Caco-2 (cell line): Measurements from ENCODE around the gene FASLG. TPM values are rescaled to one million over a fixed set of nuclear protein-coding genes. Genes with fewer than 3 reads are reported as not detected.
A peak's percentile ranks its signal among the peaks of the same experiment; 100 is the strongest.

Source experiments
- BruUV-seq: library from RNA; stranded (reverse); fragments of 400-500 nt; replicated peaks from 2 replicates; lab custom pipeline; 2021; lab: Mats Ljungman, UMichigan
- CTCF ChIA-PET: fragments of 300-600 bp; sonication (Branson Sonifier 250); formaldehyde crosslinking; loops from one replicate; lab custom pipeline; 2022; ENCODE audit warnings: antibody characterized with exemption; lab: Charles Lee
- POLR2A ChIA-PET: fragments of 300-600 bp; sonication (Branson Sonifier 250); formaldehyde crosslinking; loops from one replicate; lab custom pipeline; 2022; ENCODE audit warnings: antibody characterized with exemption; lab: Charles Lee
- DNase-seq, 2 experiments: peaks; one replicate each; pipeline versions ENCODE4 v3.0.0 to v3.0.0-alpha.2; 2020 to 2022
- H3K27me3 ChIP-seq: replicated peaks from 2 replicates; pipeline ENCODE4 v1.6.0; 2011; ENCODE audit warnings: low read length; ENCODE audit not compliant: control insufficient read depth, insufficient read depth
- H3K36me3 ChIP-seq: 2 replicates; pipeline ENCODE4 v1.5.1; 2011; ENCODE audit warnings: low read length; ENCODE audit not compliant: control insufficient read depth, insufficient read depth
- H3K4me1 ChIP-seq: fragments of 250-450 bp; sonication (Bioruptor Pico); 2 replicates; pipeline ENCODE4 v1.5.1; 2020; ENCODE audit warnings: mild to moderate bottlenecking
- H3K4me3 ChIP-seq: 2 replicates; pipeline ENCODE4 v1.5.1; 2011; ENCODE audit warnings: low read depth, mild to moderate bottlenecking, control low read depth, low read length
- H3K9me3 ChIP-seq: fragments of 250-450 bp; sonication (Bioruptor Pico); 2 replicates; pipeline ENCODE4 v1.5.1; 2020; ENCODE audit warnings: mild to moderate bottlenecking, moderate library complexity
- H3K27ac Mint-ChIP-seq: one replicate; pipeline ENCODE4 v1.8.0; 2022; ENCODE audit warnings: mixed read lengths; ENCODE audit not compliant: unreplicated experiment
- H3K27me3 Mint-ChIP-seq: one replicate; pipeline ENCODE4 v1.8.0; 2022; ENCODE audit warnings: mixed read lengths; ENCODE audit not compliant: insufficient read depth, unreplicated experiment
- H3K36me3 Mint-ChIP-seq: one replicate; pipeline ENCODE4 v1.8.0; 2022; ENCODE audit warnings: mild to moderate bottlenecking, mixed read lengths; ENCODE audit not compliant: insufficient read depth, unreplicated experiment
- H3K4me1 Mint-ChIP-seq: one replicate; pipeline ENCODE4 v1.8.0; 2022; ENCODE audit warnings: low read depth, mixed read lengths; ENCODE audit not compliant: unreplicated experiment
- H3K4me3 Mint-ChIP-seq: one replicate; pipeline ENCODE4 v1.8.0; 2022; ENCODE audit warnings: mild to moderate bottlenecking, moderate library complexity, mixed read lengths; ENCODE audit not compliant: unreplicated experiment
- H3K9me3 Mint-ChIP-seq: one replicate; pipeline ENCODE4 v1.8.0; 2022; ENCODE audit warnings: mixed read lengths; ENCODE audit not compliant: unreplicated experiment
- CTCF ChIP-seq, 2 experiments: fragments of 200-600 bp in 1 of 2; IDR thresholded peaks; 1 replicate in 1 of 2; 2 replicates in 1 of 2; pipeline versions ENCODE4 v1.5.1 to v1.8.0; 2011 to 2022; ENCODE audit warnings: antibody characterized with exemption in 1 of 2, control low read depth in 1 of 2, inconsistent platforms in 1 of 2, low read depth in 1 of 2, low read length in 1 of 2, mild to moderate bottlenecking in 1 of 2, moderate library complexity in 1 of 2; ENCODE audit not compliant: insufficient read depth in 1 of 2, severe bottlenecking in 1 of 2, unreplicated experiment in 1 of 2
- intact Hi-C: fragments of 100-400 bp; cut with micrococcal nuclease; formaldehyde crosslinking; loops from one replicate; pipeline ENCODE4 v1.10.0; 2022; ENCODE audit not compliant: unreplicated experiment
- total RNA-seq: library from RNA; stranded (reverse); gene quantifications from 2 replicates; pipeline ENCODE4 v1.2.3, GENCODE V29; 2022

Gene FASLG
- total RNA-seq, 1 experiment from 2014 or later: not detected

GRCh38 chr1:172674831-172675613, 16.1 kb downstream of the FASLG start:
- no peaks in the 10 kb centered on the region for H3K9me3 Mint-ChIP-seq

GRCh38 chr1:172679000-172679772, 20.3 kb downstream of the FASLG start:
- Histone ChIP-seq H3K4me1 (peaks cover 7% of the 10 kb centered on the region; the same call in 1 of the 2 replicates), H3K36me3 (no peaks in the 10 kb centered on the region), H3K4me3 (no peak overlapping the region), H3K9me3 (no peaks in the 10 kb centered on the region), H3K27me3 (no peaks in the 10 kb centered on the region)
- no peaks in the 10 kb centered on the region for H3K9me3 Mint-ChIP-seq
- H3K27ac Mint-ChIP-seq: no peak overlapping the region
- no peaks in the 10 kb centered on the region for H3K4me1 Mint-ChIP-seq
- DNase-seq: peak; percentile 63 to 70
- H3K27me3 Mint-ChIP-seq: no peaks in the 10 kb centered on the region
- no TSS peak for BruUV-seq
- no peaks in the 10 kb centered on the region for H3K36me3 Mint-ChIP-seq
- POLR2A ChIA-PET: no interaction called here
- no peak overlapping the region for H3K4me3 Mint-ChIP-seq
- CTCF ChIA-PET: interaction anchor here (0.7 kb wide), 1 partner anchor 38 kb away, joined by 3 read pairs; no protein-coding TSS in a partner anchor
- intact Hi-C loops: loop anchor here (5.0 kb wide), 1 partner anchor 47 kb away; no protein-coding TSS in a partner anchor
- no peak for TF ChIP-seq CTCF (IDR thresholded peaks at IDR 0.05; ENCODE audit: insufficient read depth in 1 of 2, low read depth in 1 of 2, low read length in 1 of 2, severe bottlenecking in 1 of 2, unreplicated experiment in 1 of 2)

More at GRCh38 chr1:172674831-172675613, 16.1 kb downstream of the FASLG start:
- Mint-ChIP-seq H3K36me3 (no peaks in the 10 kb centered on the region), H3K27ac (no peak overlapping the region), H3K27me3 (no peaks in the 10 kb centered on the region), H3K4me1 (peaks cover 7% of the 10 kb centered on the region), H3K4me3 (no peak overlapping the region)
- Histone ChIP-seq H3K4me1 (peaks cover 21% of the 10 kb centered on the region; the same call in 1 of the 2 replicates), H3K36me3 (no peaks in the 10 kb centered on the region), H3K4me3 (no peak overlapping the region), H3K9me3 (no peaks in the 10 kb centered on the region), H3K27me3 (no peaks in the 10 kb centered on the region)
- ChIA-PET POLR2A (no interaction called here), CTCF (no interaction called here)
- DNase-seq: no peak
- intact Hi-C loops: loop anchor here (5.0 kb wide), 1 partner anchor 43 kb away; no protein-coding TSS in a partner anchor
- no peak for TF ChIP-seq CTCF (IDR thresholded peaks at IDR 0.05; ENCODE audit: insufficient read depth in 1 of 2, low read depth in 1 of 2, low read length in 1 of 2, severe bottlenecking in 1 of 2, unreplicated experiment in 1 of 2)
- no TSS peak for BruUV-seq

- no peak for TF ChIP-seq CTCF (IDR thresholded peaks at IDR 0.05; ENCODE audit: insufficient read depth in 1 of 2, low read depth in 1 of 2, low read length in 1 of 2, severe bottlenecking in 1 of 2, unreplicated experiment in 1 of 2)
- Mint-ChIP-seq H3K27me3 (no peaks in the 10 kb centered on the region), H3K27ac (no peak overlapping the region), H3K9me3 (no peaks in the 10 kb centered on the region), H3K4me1 (peaks cover 6% of the 10 kb centered on the region), H3K4me3 (no peak overlapping the region), H3K36me3 (no peaks in the 10 kb centered on the region)
- H3K27me3 ChIP-seq: no peaks in the 10 kb centered on the region
- intact Hi-C loops: no loop called here
- DNase-seq: no peak
- H3K9me3 ChIP-seq: no peaks in the 10 kb centered on the region
- no peak overlapping the region for H3K4me3 ChIP-seq
- BruUV-seq: no TSS peak
- no peaks in the 10 kb centered on the region for H3K36me3 ChIP-seq
- ChIA-PET POLR2A (no interaction called here), CTCF (no interaction called here)
- H3K4me1 ChIP-seq: peaks cover 7% of the 10 kb centered on the region; the same call in 1 of the 2 replicates
Observed at GRCh38 chr1:172680244-172680643, 21.3 kb downstream of the FASLG start.
